Fibroblast of lung (primary cell): Measurements from ENCODE around the gene ARFRP1.

Source experiments
- EZH2 ChIP-seq: IDR thresholded peaks from 2 replicates; pipeline ENCODE4 v1.5.1; 2012; ENCODE audit warnings: low read length, control low read depth, mild to moderate bottlenecking; ENCODE audit errors: missing control alignments
- TF ChIP-seq, protein P1 (sequence below), 2 donors: IDR thresholded peaks in 1 of 2; conservative IDR thresholded peaks in 1 of 2; 1 replicate in 1 of 2; 2 replicates in 1 of 2; pipeline ENCODE4 v1.5.1; 2011 to 2012; ENCODE audit warnings: low read length in 2 of 2, control low read depth in 1 of 2, inconsistent platforms in 1 of 2, low read depth in 1 of 2, mild to moderate bottlenecking in 1 of 2

DNA sequence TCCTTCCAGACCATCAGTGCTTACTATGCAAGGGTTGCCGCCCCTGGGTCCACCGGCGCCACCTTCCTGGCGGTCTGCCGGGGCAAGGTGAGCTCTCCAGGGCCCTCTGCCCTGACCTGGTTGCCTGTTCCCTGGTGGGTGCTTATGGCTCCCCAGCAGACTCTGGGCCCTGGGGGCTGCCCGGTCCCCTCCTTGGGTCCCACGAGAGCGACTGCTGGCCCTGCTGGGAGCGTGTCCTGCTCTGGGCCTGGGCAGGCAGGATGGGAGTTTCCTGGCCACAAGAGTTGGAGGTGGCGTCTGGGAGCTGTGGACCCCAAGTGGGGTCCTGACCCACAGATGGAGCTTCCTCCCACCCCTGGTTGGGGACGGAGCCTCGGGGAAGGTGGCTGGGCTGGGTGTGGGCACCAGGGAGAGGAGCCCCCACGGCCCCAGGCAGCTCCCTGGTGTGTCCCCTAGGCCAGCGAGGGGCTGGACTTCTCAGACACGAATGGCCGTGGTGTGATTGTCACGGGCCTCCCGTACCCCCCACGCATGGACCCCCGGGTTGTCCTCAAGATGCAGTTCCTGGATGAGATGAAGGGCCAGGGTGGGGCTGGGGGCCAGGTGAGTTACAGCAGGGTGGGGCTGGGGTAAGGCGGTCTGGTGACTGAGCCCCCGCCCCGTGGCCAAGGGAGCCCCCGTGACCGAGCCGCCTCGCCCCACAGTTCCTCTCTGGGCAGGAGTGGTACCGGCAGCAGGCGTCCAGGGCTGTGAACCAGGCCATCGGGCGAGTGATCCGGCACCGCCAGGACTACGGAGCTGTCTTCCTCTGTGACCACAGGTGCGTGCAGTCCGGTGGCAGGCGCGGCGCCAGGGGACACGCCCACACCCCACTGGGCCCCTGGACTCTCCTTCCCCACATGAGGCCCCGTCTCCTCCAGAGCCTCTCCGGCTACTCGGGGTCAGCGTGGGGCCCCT lies 18.5 kb downstream of the ARFRP1 start:
- TF ChIP-seq, protein P1, sequence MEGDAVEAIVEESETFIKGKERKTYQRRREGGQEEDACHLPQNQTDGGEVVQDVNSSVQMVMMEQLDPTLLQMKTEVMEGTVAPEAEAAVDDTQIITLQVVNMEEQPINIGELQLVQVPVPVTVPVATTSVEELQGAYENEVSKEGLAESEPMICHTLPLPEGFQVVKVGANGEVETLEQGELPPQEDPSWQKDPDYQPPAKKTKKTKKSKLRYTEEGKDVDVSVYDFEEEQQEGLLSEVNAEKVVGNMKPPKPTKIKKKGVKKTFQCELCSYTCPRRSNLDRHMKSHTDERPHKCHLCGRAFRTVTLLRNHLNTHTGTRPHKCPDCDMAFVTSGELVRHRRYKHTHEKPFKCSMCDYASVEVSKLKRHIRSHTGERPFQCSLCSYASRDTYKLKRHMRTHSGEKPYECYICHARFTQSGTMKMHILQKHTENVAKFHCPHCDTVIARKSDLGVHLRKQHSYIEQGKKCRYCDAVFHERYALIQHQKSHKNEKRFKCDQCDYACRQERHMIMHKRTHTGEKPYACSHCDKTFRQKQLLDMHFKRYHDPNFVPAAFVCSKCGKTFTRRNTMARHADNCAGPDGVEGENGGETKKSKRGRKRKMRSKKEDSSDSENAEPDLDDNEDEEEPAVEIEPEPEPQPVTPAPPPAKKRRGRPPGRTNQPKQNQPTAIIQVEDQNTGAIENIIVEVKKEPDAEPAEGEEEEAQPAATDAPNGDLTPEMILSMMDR (conservative IDR thresholded peaks at IDR 0.05 in 1 of 2, IDR thresholded peaks at IDR 0.05 in 1 of 2; ENCODE audit: low read depth in 1 of 2, low read length in 2 of 2) = no peak
- no peak for TF ChIP-seq EZH2
